ENCODE measurements around the gene ABCD4.

ABCD4 gene

GRCh38 chr14:74255281-74255680 lies 47.5 kb downstream of the ABCD4 start:
- Histone ChIP-seq H3K4me1 (ENCODE audit: control insufficient read depth, insufficient read depth, low read length) (no peaks in the 10 kb centered on the region; the same call in 1 of the 2 replicates), H3K9me3 (ENCODE audit: control insufficient read depth, insufficient read depth, low read depth, low read length) (no peaks in the 10 kb centered on the region), H3K27ac (ENCODE audit: extremely low read depth, low read depth, low read length) (no peak overlapping the region), H3K4me3 (ENCODE audit: low read depth, low read length) (no peak overlapping the region), H3K36me3 (ENCODE audit: control insufficient read depth in 2 of 2, insufficient read depth in 1 of 2, low read length in 2 of 2) (no peaks in the 10 kb centered on the region)
- ChIA-PET CTCF (interaction anchor here (1.2 to 2.2 kb wide), 2 partner anchors 15 to 139 kb away, joined by 4 to 11 read pairs; no protein-coding TSS in a partner anchor), POLR2A (no interaction called here)
- TF ChIP-seq ZFP69B (tag by site-specific recombination; IDR thresholded peaks at IDR 0.05) = no peak
- TF ChIP-seq ZNF843 (tag by site-specific recombination; IDR thresholded peaks at IDR 0.05) = no peak
- no peak for TF ChIP-seq GLI2 (tag by site-specific recombination; IDR thresholded peaks at IDR 0.05; ENCODE audit: borderline replicate concordance, low read depth)
- TF ChIP-seq ZNF19 (tag by site-specific recombination; IDR thresholded peaks at IDR 0.05; ENCODE audit: low read depth) = no peak

- ChIA-PET CTCF (interaction anchor here (0.6 to 5.8 kb wide), 8 partner anchors 7 to 562 kb away, joined by 3 to 71 read pairs (median 8); no protein-coding TSS in a partner anchor), POLR2A (no interaction called here)
- TF ChIP-seq ZBTB17 (tag by site-specific recombination; IDR thresholded peaks at IDR 0.05) = no peak
- TF ChIP-seq KLF16 (tag by site-specific recombination; IDR thresholded peaks at IDR 0.05) = no peak
- no peak for TF ChIP-seq INSM2 (tag by site-specific recombination; IDR thresholded peaks at IDR 0.05)
- no peak for TF ChIP-seq ZNF169 (tag by site-specific recombination; IDR thresholded peaks at IDR 0.05)
- TF ChIP-seq ZNF350 (tag by site-specific recombination; IDR thresholded peaks at IDR 0.05) = no peak
- TF ChIP-seq TSHZ1 (tag by site-specific recombination; IDR thresholded peaks at IDR 0.05; ENCODE audit: borderline replicate concordance) = no peak
- TF ChIP-seq ZNF394 (tag by site-specific recombination; IDR thresholded peaks at IDR 0.05; ENCODE audit: borderline replicate concordance) = no peak
- Histone ChIP-seq H3K27ac (ENCODE audit: extremely low read depth, low read depth, low read length) (no peak overlapping the region), H3K4me1 (ENCODE audit: control insufficient read depth, insufficient read depth, low read length) (no peaks in the 10 kb centered on the region), H3K36me3 (ENCODE audit: control insufficient read depth in 2 of 2, insufficient read depth in 1 of 2, low read length in 2 of 2) (no peaks in the 10 kb centered on the region), H3K9me3 (ENCODE audit: control insufficient read depth, insufficient read depth, low read depth, low read length) (no peaks in the 10 kb centered on the region), H3K4me3 (ENCODE audit: low read depth, low read length) (no peak overlapping the region)
Measured at GRCh38 chr14:74249433-74250375, 53.0 kb downstream of the ABCD4 start.

- Histone ChIP-seq H3K27ac (ENCODE audit: extremely low read depth, low read depth, low read length) (no peak overlapping the region), H3K4me3 (ENCODE audit: low read depth, low read length) (no peak overlapping the region), H3K36me3 (ENCODE audit: control insufficient read depth in 2 of 2, insufficient read depth in 1 of 2, low read length in 2 of 2) (no peaks in the 10 kb centered on the region), H3K4me1 (ENCODE audit: control insufficient read depth, insufficient read depth, low read length) (no peaks in the 10 kb centered on the region), H3K9me3 (ENCODE audit: control insufficient read depth, insufficient read depth, low read depth, low read length) (no peaks in the 10 kb centered on the region)
- POLR2A ChIA-PET = interaction anchor here (0.7 kb wide), 1 partner anchor 1193 kb away, joined by 8 read pairs; no protein-coding TSS in a partner anchor
- CTCF ChIA-PET = interaction anchor here (0.5 to 3.4 kb wide), 5 partner anchors 9 to 94 kb away, joined by 3 to 18 read pairs (median 5); no protein-coding TSS in a partner anchor
- TF ChIP-seq ZBTB7A (tag by site-specific recombination; IDR thresholded peaks at IDR 0.05; ENCODE audit: low read depth) = no peak
- no peak for TF ChIP-seq ZNF366 (tag by site-specific recombination; conservative IDR thresholded peaks at IDR 0.05)
- no peak for TF ChIP-seq ZNF560 (tag by site-specific recombination; IDR thresholded peaks at IDR 0.05; ENCODE audit: borderline replicate concordance)
- TF ChIP-seq SP2 (tag by site-specific recombination; IDR thresholded peaks at IDR 0.05) = no peak
- TF ChIP-seq ZNF324 (tag by site-specific recombination; IDR thresholded peaks at IDR 0.05) = no peak
- no peak for TF ChIP-seq ZNF350 (tag by site-specific recombination; IDR thresholded peaks at IDR 0.05)
- TF ChIP-seq ZNF248 (tag by site-specific recombination; IDR thresholded peaks at IDR 0.05) = no peak
- no peak for TF ChIP-seq ZNF449 (tag by site-specific recombination; IDR thresholded peaks at IDR 0.05)
- no peak for TF ChIP-seq IKZF3 (tag by site-specific recombination; IDR thresholded peaks at IDR 0.05)
- TF ChIP-seq ZBTB8A (tag by site-specific recombination; IDR thresholded peaks at IDR 0.05) = no peak
- no peak for TF ChIP-seq ZNF521 (tag by site-specific recombination; IDR thresholded peaks at IDR 0.05)
- no peak for TF ChIP-seq GLI4 (tag by site-specific recombination; IDR thresholded peaks at IDR 0.05)
- TF ChIP-seq ZBTB26 (tag by site-specific recombination; optimal IDR thresholded peaks at IDR 0.05) = no peak
Measured at GRCh38 chr14:74248017-74248416, 54.7 kb downstream of the ABCD4 start.

Data from HEK293 (cell line).